ENCODE measurements around the gene RAB43. TPM values are rescaled to one million over a fixed set of nuclear protein-coding genes. Genes with fewer than 3 reads are reported as not detected.
"Not testable (repeated sequence)": the region's sequence is repeated elsewhere in the genome, so short reads cannot be mapped to it uniquely, and the experiment has no call there.

Gene RAB43
- total and polyA plus RNA-seq, 7 donors, result 0.62 to 5.1 (median 1.6) TPM

DNA sequence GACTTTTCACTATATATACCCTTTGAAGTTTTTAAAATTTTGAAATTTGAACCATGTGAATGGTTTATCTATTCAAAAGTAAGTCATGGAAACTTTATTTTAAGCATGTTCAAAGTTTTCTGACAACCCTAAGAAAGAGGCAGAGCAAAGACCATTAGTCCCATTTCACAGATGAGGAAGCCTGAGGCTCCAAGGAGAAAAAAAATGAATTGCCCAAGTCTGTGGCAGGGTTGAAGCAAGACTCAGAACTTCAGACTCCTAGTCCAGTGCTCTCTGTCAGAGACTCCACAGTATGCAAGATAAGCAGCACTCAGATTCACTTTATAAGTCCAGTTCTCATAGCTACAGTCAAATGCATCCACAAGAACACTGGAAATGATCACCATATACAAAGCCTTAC, 4.5 kb downstream of the RAB43 start:
- H3K36me3 ChIP-seq (ENCODE audit: insufficient read depth in 1 of 2, low read depth in 1 of 2), result peaks cover 0 to 9% of the 10 kb centered on the region in 2 donors
- no peak for DNase-seq
- H3K27ac ChIP-seq, result no peak overlapping the region
- intact Hi-C loops (cut with DNase I), result no loop called here
- no peak for TF ChIP-seq CTCF (IDR thresholded peaks at IDR 0.05)
- no peak overlapping the region for H3K4me3 ChIP-seq
- H3K27me3 ChIP-seq (ENCODE audit: insufficient read depth in 3 of 3, low read length in 2 of 3), result no peaks in the 10 kb centered on the region
- peaks cover 10% of the 10 kb centered on the region for H3K4me1 ChIP-seq
- no peaks in the 10 kb centered on the region for H3K9me3 ChIP-seq
- no peak for ATAC-seq

DNA sequence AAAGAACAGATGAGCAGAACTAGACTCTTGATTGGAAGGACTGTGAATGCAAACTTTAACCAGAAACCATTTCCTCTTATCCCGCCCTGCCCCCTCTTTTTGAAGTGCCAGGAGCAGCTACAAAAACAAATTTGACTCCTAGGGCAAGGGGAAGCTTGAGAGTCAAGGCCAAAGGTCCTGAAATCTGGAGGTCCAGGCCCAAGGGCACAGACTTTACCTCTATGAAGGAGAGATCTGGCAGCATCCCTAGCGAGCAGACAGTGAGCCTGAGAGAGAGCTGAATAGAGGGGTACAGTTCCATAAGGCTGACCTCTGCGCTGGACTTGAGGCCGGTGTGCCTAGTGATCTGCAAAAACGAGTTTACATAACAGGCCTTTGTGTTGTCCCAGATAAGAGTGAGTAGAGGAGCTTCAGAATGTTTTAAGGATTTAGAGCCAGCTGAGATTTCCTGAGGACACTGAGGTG, 5.1 kb downstream of the RAB43 start:
- intact Hi-C loops (cut with DNase I), result no loop called here
- H3K4me1 ChIP-seq, result peaks cover 10% of the 10 kb centered on the region
- DNase-seq, result no peak
- H3K4me3 ChIP-seq, result no peak overlapping the region
- TF ChIP-seq CTCF (IDR thresholded peaks at IDR 0.05), result no peak
- no peaks in the 10 kb centered on the region for H3K9me3 ChIP-seq
- no peak overlapping the region for H3K27ac ChIP-seq
- H3K36me3 ChIP-seq (ENCODE audit: insufficient read depth in 1 of 2, low read depth in 1 of 2), result peaks cover 0 to 9% of the 10 kb centered on the region in 2 donors
- no peak for ATAC-seq
- no peaks in the 10 kb centered on the region for H3K27me3 ChIP-seq (ENCODE audit: insufficient read depth in 3 of 3, low read length in 2 of 3)
- 64 to 75% (median 70%) methylated on average over 5 of the region's 5 CpGs for WGBS, 3 donors

DNA sequence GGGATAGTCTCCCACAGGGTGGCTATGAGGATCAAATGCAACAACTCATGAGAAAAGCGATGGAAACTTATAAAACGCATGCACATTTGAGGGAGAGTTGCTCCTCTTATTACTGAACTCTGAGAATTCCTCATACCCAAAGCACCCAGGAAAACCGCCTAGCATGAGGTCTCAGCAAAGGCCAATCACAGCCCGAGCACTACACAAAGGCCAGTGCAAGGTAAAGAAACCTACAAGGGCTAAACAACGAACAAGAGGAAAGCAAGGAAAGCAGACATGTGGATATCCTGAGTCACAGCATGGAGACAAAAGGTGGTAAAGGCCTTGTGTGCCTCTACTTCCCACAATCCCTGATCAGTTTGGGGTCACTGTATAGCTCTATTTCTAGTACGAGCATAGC, 7.1 kb downstream of the RAB43 start:
- WGBS, 3 donors, result 89 to 94% (median 92%) methylated on average over 6 of the region's 6 CpGs
- no peak for TF ChIP-seq CTCF (IDR thresholded peaks at IDR 0.05)
- no peaks in the 10 kb centered on the region for H3K27me3 ChIP-seq (ENCODE audit: insufficient read depth in 3 of 3, low read length in 2 of 3)
- DNase-seq, result no peak
- H3K36me3 ChIP-seq (ENCODE audit: insufficient read depth in 1 of 2, low read depth in 1 of 2), result peaks cover 0 to 9% of the 10 kb centered on the region in 2 donors
- H3K4me1 ChIP-seq, result peaks cover 1% of the 10 kb centered on the region
- intact Hi-C loops (cut with DNase I), result no loop called here
- H3K4me3 ChIP-seq, result no peak overlapping the region
- ATAC-seq, result no peak
- no peak overlapping the region for H3K27ac ChIP-seq
- no peaks in the 10 kb centered on the region for H3K9me3 ChIP-seq

GRCh38 chr3:129112308-129113052, 9.1 kb downstream of the RAB43 start:
- 88 to 93% (median 89%) methylated on average over 3 of the region's 3 CpGs for WGBS, 3 donors
- peaks cover 0 to 4% of the 10 kb centered on the region in 2 donors for H3K36me3 ChIP-seq (ENCODE audit: insufficient read depth in 1 of 2, low read depth in 1 of 2)
- intact Hi-C loops (cut with DNase I), result no loop called here
- TF ChIP-seq CTCF (IDR thresholded peaks at IDR 0.05), result no peak
- H3K4me1 ChIP-seq, result no peaks in the 10 kb centered on the region
- ATAC-seq, result no peak
- H3K27ac ChIP-seq, result no peak overlapping the region
- H3K9me3 ChIP-seq, result no peaks in the 10 kb centered on the region
- H3K27me3 ChIP-seq (ENCODE audit: insufficient read depth in 3 of 3, low read length in 2 of 3), result no peaks in the 10 kb centered on the region
- no peak overlapping the region for H3K4me3 ChIP-seq
- DNase-seq, result no peak

- H3K27me3 ChIP-seq (ENCODE audit: insufficient read depth in 3 of 3, low read length in 2 of 3); H3K9me3 ChIP-seq; DNase-seq; H3K36me3 ChIP-seq (ENCODE audit: insufficient read depth in 1 of 2, low read depth in 1 of 2); H3K4me1 ChIP-seq; intact Hi-C loops (cut with DNase I); H3K4me3 ChIP-seq; H3K27ac ChIP-seq; ATAC-seq: not testable (repeated sequence)
- 93 to 94% (median 93%) methylated on average over 10 of the region's 10 CpGs for WGBS, 3 donors
These were observed 10.4 kb downstream of the RAB43 start for GRCh38 chr3:129111076-129111780.
